HG03280 (cell line): Measurements from ENCODE around the gene PNLIPRP1.

Experiments
- ATAC-seq: cut with Tn5 transposase; IDR thresholded peaks from one replicate; pipeline ENCODE4 v1.9.1; 2021; ENCODE audit warnings: mild to moderate bottlenecking, moderate library complexity; ENCODE audit not compliant: unreplicated experiment

The PNLIPRP1 gene

DNA sequence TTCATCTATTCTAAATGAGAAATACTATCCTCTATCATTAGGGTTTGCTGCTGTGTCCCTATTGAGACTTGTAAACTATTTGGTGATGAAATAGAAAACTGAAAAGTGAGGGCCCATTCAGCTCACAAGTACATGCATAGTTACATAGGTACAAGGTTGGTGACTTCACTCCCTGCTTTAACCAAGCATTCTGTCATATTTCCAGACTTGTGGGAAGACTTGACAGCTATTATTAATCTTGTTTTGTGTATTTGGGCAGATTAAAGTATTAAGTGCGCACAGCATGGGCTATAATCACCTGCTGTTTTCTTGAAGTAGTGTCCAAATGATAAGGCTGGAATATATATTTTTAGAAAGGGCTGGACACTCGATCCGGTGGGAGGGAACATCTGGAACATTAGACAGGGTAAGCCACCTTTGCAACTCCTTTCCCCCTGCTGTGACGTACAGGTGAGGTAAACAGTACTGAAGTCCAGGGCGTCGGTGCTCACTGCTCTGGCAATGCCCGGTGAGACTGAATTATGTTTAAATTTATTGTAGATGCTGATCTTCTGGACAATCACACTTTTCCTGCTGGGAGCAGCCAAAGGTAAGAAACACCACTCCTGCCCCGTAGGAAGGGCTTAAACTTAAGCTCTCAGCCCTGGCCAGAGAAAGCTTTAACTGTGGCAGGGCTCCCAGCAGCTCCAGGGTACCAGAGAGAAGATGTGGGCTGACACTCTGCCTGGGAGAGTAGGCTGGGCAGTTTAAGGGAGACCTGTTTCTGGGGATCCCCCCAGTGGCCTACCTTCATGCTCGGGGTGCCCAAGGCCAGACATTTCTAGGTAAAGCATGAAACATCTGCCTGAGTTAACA, at the start of gene PNLIPRP1:
TSS of gene PNLIPRP1 (plus strand) at position 370 of the 855 bp plus-strand sequence. CDS start at position 541, 171 bp downstream.
- ATAC-seq = no peak

DNA sequence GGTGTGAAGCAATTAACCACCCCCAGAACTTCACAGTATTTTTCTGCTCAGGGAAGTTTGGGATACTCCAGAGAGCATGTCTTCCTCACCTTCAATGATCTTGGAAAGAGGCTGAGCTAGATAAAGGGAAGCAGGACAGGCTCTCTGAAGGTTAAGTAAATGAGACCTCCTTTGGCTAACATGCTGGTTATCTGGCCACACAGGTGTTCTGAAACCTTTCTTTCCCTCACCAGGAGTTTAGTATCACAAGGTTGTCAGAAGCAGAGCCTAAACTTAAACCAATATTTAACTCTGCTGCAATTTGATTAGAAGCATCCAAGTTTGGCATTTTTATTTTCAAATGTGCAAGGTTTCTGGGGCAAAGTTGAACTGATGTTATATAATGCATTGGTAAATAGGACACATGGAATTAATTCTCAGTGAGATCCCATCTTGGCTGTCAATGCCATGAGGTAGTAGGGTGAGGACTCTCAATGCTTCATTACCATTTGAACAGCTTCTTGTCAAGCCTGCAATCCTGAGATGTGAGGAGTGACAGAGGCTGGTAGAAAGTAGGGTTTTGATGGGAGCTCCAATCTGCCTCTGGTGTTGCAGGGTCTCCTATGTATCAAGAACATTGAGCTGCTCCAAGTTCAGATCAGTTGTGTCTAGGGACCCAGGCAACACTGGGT, 48.6 kb upstream of the PNLIPRP1 start:
- no peak for ATAC-seq

DNA sequence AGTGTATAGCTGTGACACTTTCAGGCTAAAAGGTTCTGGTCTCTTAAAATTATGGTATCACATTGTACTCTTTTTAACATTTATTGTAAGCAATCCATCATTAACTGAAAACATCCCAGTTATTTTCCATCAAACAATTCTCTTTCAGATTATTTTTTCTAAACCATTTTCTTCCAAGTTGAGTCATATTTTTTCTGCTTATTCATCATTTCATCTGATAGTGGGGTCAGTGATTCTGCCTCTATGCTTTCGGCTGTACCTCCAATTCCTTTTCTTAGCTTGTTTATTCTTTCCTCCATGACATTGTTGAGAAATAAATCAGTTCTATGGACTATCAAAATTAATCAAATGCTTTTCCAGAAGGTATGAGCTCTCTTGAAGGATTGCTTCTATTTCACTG, 45.6 kb upstream of the PNLIPRP1 start:
- ATAC-seq = no peak

DNA sequence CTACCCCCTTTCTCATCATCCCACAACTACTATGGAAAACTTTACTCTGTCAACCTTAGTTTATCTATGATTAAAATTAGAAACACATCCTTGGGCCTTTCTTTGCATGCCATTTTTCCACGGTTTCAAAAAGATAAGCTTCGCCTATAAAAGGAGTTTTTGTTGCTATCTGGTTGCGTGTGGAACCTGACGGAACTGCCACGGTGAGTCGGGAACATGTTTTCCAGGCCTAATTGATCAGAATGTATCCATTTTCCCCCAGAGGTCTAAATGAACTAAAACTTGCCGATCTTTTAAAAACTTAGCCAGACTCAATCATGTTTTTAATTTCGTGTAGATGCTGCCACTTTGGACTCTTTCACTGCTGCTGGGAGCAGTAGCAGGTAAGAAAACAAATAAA, 45.0 kb upstream of the PNLIPRP1 start, which contains the start of gene PNLIP:
TSS of gene PNLIP (plus strand) at position 176 of the 400 bp plus-strand sequence. CDS start at position 338, 162 bp downstream.
- no peak for ATAC-seq

DNA sequence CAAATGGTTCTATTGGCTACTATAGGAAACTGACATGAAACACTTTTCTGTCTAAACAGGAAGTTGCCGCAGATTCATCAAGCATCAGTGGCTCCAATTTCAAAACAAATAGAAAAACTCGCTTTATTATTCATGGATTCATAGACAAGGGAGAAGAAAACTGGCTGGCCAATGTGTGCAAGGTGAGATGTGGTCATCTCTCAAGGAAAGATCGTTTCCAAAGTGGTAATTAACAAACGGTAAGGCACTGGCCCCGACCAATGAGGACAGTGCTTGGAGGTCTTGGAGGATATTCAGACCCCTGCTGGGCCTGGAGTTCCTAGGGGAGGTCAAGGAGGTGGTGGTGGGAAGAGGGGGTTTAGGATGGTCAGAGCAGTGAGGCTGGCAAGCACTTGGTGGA, 42.5 kb upstream of the PNLIPRP1 start:
- ATAC-seq = no peak

DNA sequence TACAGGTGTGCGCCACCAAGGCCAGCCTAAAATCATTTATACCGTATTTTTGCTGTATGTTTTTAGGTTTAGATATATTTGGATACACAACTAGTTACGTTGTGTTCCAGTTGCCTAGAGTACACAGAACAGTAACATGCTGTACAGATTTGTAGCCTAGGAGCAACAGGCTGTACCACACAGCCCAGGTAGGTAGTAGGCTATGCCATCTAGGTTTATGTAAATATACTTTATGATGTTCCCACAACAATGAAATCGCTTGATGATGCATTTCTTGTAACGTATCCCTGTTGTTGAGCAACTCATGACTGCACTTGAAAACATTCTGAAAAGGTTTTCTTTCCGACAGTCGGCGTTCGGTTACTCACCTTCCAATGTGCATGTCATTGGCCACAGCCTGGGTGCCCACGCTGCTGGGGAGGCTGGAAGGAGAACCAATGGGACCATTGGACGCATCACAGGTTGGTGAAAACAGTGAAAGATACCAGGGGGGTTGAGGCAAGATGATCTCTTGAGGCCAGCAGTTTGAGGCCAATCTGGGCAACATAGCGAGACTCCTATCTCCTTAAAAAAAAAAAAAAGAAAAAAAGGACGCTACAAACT, 37.3 kb upstream of the PNLIPRP1 start:
- ATAC-seq = no peak

DNA sequence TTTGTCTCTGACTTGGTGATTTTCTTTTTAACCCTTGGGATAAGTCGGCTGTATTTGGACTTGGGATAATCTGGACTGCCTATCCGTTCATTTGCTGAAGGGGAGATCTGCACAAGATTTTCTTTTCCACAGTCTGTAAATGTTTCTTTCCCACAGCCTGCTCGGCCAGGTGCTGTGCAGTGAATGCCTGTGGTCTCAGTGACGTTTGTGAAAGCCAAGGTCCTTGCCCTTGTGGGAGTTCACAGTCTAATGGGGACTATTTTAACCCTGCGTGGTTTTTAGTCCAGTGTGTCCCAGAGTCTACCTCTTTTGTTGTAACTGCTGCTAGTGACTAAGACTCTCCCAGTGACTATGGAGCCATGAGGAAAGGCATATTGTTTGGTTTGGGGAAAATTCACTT, 36.1 kb upstream of the PNLIPRP1 start:
- no peak for ATAC-seq

DNA sequence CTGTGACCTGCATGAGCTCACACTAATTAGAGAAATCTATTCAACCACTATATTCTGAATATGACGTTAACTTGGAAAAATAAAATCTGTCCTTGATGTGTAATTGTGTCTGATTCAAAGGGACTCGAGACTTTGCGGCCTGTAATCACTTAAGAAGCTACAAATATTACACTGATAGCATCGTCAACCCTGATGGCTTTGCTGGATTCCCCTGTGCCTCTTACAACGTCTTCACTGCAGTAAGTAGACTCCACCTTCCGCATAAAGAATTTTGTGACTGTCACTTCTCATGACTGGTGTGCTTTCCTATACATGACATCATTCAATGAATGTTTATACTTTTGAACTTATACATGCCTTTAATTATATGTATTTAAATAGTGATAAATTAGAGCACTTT, 34.9 kb upstream of the PNLIPRP1 start:
- no peak for ATAC-seq

DNA sequence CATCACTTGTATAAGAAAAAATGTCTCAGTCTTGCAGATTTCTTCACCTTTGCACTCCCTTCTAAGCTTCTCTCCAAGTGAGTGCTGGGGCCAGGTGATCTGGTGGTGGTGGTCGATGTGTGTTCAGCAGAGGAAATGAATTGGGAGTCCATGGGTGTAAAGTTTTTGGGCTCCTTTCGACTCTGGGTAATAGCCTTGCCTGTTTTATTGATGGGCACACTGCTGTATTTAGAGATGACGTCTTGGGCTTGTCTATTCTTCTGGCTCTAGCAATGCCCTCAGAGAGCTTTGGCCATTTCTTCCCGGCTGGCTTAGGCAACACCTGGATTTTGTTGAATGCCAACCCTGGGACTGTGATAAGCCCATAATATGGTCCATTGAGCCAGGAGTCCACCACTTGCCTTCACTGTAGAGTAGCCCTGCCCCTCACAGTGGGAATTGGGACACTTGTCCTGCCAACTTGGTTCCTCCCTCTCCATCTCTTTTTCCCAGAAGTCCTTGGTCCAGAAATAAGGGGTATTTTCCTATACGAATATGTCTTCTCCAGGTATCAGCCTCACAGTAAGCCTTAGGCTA, 33.4 kb upstream of the PNLIPRP1 start:
- ATAC-seq = no peak

DNA sequence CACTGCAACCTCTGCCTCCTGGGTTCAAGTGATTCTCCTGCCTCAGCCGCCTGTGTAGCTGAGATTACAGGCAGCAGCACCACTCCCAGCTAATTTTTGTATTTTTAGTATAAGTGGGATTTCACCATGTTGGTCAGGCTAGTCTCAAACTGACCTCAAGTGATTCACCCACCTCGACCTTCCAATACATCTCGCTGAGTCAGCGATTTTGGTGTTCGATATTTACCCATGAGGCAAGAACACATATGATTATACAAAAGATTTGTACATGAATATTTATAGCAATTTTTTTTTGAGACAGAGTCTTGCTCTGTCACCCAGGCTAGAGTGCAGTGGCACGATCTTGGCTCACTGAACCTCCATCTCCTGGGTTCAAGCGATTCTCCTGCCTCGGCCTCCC, 25.2 kb upstream of the PNLIPRP1 start:
- no peak for ATAC-seq

DNA sequence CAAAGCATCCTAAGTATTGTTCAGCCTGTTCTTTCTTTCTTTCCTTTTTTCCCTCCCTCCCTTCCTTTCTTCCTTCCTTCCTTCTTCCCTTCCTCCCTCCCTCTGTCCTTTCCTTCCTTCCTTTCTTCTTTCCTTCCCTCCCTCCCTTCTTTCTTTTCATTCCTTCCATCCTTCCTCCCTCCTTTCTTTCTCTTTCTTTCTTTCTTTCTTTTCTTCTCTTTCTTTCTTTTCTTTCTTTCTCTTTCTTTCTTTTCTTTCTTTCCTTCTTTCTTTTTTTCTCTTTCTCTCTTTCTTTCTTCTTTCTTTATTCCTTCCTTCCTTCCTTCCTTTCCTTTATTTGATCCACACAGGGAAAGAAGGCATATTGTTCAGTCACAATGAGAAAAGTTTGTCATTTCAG, 23.8 kb upstream of the PNLIPRP1 start:
- no peak for ATAC-seq

DNA sequence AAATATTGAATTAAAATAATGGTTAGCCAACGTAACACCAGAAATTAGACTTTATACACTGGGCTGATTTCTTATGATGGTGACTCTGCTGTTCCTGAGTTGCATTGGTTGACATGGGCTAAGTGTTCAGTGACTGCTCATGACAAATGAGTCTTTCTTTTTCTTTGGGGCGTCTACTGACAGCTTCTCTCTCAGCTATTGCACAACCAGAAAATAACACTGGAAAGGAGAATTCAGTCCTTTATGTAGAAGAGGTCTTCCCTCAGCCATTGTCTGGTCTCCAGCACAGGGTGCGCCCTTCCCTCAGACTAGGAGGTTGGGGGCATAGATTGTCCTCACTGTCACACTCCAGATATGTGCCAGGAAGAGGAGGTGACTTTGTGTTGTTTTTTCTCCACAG, 23.4 kb upstream of the PNLIPRP1 start:
- ATAC-seq = no peak

DNA sequence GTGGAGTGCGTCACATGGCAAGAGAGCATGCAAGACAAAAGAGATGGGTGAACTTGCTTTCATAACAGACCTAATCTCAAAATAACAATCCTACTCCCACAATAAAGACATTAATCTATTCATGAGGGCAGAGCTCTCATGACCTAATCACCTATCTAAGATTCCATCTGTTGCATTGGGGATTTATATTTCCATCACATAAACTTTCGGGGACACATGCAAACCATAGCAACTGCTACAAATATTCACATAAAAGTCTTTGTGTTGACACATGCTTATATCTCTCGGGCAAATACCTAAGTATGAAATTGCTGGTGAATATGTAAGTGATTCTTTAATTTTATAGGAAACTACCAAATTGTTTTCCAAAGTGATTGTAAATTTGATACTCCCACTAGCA, 16.0 kb upstream of the PNLIPRP1 start:
- ATAC-seq = no peak

DNA sequence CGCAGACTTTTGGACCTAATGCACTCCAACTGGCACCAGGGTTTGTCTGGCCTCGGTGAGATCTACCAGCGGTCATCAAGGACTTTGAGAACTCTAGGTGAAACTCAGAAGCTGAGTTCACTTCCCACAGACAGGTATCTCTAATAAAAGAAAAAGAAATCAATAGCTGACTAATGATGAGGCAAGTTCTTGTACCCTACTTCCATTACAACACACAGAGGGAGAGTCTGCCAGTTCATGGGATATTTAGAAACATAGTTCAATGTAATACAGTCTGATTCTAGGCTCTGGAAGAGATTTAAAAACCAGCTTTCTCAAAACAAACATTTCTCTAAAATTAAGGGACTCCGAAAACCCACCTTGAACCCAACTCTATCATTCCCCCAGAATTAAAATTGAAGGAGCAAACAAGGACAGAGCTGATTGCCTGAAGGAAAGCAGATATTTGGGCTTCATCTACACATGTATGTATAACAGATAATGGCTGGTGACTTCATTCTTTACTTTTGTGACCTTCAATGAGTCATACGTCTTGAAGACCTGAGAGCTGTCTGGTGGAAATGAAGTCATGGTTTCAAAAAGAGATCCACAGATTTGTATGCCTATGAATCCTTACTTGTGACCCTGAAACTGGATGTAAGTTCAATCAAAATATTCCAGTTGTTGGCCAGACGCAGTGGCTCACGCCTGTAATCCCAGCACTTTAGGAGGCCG, 2.7 kb upstream of the PNLIPRP1 start:
- no peak for ATAC-seq

DNA sequence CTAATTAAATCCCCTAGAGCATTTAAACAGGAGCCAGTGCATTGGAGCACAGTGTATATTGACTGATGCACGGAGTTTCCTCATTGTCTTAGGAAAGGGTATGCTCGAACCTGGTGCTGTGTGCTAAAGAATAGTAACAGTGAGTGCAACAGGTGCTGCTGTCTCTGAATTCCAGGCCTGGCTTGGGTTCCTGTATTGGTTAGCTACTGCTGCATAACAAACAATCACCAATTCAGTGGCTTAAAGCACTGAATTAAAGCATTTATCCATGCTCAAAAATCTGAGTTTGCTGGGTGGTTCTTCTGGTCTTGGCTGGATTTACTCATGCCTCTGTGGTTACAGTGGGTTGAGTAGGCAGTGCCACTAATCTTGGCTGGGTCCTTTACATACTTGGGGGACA, 1.8 kb upstream of the PNLIPRP1 start:
- ATAC-seq = no peak

DNA sequence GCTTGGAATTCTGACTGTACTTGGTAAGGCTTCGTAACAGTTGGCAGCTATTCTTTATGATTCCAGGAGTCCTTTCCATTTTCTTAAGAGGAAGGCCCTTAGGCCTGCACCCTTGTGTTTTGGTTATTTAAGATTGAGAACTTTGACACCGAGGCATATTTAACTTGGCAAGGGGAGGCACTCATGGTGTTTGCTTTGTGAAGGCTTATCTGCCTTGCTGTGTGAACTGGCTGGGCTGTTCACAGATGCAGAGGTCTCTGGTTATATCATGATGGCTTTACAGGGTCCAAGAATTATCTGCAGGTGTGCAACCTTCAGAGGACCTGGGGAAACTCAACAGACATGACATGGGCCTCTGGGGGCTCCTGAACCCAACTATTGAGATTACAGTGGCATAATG, 833 bp upstream of the PNLIPRP1 start:
- no peak for ATAC-seq

DNA sequence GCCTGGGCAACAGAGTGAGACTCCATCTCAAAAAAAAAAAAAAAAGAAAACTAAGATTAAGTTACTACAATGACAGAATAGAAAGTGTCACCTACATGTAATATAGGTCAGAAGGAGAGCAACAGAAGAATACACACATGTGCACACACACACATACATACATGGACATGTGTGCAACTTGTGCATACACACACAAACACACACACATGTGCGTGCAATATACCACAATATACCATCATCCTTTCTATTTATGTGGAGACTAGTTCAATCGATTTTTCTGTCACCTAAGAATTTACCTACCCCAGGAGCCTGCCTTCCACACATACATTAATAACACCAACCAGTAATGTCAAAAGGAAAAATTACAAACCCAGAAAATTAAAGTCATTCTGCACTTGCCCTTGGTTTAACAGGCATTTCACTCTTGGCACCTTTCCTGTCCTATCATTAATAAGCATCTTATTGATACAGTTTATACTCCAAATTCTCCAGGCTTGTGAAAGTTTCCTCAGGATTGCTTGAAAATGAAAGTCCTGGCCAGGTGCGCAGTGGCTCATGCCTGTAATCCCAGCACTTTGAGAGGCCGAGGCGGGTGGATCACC, 2.5 kb downstream of the PNLIPRP1 start:
- no peak for ATAC-seq

DNA sequence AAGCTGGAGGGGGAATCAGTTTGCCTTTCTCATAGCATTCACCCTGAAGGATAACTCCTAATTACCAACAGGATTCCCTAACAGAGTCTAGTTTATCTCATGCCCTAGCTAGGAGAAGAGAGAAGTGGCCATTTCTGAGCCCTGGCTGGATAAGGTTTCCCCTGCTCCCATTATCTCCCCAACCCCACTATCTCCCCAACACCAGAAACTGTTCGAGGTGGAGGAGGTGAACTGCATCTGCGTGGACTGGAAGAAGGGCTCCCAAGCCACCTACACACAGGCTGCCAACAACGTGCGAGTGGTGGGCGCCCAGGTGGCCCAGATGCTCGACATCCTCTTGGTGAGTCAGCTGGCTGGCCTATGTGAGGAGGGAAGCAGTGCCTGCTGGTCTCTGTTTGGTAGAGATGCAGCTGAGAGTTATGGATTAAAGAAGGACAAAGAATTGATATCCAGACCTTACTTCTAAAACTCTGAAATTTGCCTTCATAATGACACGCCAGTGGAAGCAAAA, 3.8 kb downstream of the PNLIPRP1 start:
- ATAC-seq = no peak

DNA sequence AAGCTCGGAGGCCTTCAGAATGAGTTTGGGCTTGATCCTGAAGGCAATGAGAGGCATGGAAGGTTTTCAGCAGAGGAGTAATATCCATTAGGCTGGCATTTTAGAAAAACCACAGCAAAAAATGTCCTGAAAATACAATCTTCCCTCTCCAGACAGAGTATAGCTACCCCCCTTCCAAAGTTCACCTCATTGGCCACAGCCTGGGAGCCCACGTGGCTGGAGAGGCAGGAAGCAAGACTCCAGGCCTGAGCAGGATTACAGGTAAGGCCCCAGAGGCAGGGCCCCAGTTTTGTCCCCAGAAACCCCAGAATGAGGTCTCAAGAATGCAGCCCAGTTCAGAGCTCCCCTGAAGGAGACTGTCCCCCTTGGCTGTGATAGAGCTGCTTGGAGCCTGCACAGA, 5.3 kb downstream of the PNLIPRP1 start:
- no peak for ATAC-seq

DNA sequence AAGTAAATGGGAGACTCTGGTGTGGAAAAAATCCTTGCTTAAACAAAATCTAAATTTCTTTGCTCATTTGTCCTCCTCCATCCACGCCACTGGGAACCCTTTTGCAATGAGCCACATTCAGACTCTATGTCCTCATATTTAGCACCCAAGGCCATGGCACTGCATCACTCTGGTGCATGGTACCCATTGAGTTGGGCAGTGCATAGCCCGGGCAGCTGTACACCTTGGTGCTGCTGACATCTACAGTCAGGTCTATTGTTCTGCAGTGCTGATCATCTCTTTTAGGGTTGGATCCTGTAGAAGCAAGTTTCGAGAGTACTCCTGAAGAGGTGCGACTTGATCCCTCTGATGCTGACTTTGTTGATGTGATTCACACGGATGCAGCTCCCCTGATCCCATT, 6.8 kb downstream of the PNLIPRP1 start:
- no peak for ATAC-seq
